ENCODE data around the gene KRT13. TPM values are rescaled to one million over a fixed set of nuclear protein-coding genes. Genes with fewer than 3 reads are reported as not detected.

The KRT13 gene
- total and polyA plus RNA-seq, 2 donors (not counting 3 experiments of a cell fraction or from before 2014, with no cell fraction given): not detected

GRCh38 chr17:41456204-41456603 lies 49.2 kb downstream of the KRT13 start:
- no TSS peak for BruUV-seq (replicated peaks)
- H3K36me3 ChIP-seq (ENCODE audit: control insufficient read depth in 2 of 2, extremely low read depth in 1 of 2, insufficient read depth in 2 of 2, low read length in 2 of 2): no peaks in the 10 kb centered on the region
- ChIA-PET POLR2A (no interaction called here), CTCF (no interaction called here)
- no peak overlapping the region for H3K9ac ChIP-seq (replicated peaks; ENCODE audit: extremely low read depth, insufficient read depth, low read length)
- H3K9me3 ChIP-seq (replicated peaks; ENCODE audit: control insufficient read depth, insufficient read depth, low read length): no peaks in the 10 kb centered on the region
- H3K9me1 ChIP-seq (replicated peaks; ENCODE audit: control insufficient read depth, extremely low read depth, insufficient read depth, low read length): no peaks in the 10 kb centered on the region
- TF ChIP-seq POLR2A (IDR thresholded peaks at IDR 0.05; ENCODE audit: low read depth, low read length): no peak
- no peak for TF ChIP-seq MYC (IDR thresholded peaks at IDR 0.05; ENCODE audit: low read depth, low read length)
- H3K4me3 ChIP-seq (replicated peaks in 1 of 3; ENCODE audit: insufficient read depth in 1 of 3, low read depth in 1 of 3, low read length in 3 of 3): no peak overlapping the region
- H3K4me1 ChIP-seq (ENCODE audit: control insufficient read depth, extremely low read depth, insufficient read depth, low read length): no peaks in the 10 kb centered on the region
- intact Hi-C loops (cut with micrococcal nuclease) (no loop called here), dilution Hi-C loops (cut with MboI; ENCODE audit: extremely low pct_ligation_motif_present, low sequenced_read_pairs) (no loop called here)
- H3K27me3 ChIP-seq (ENCODE audit: control insufficient read depth in 2 of 2, insufficient read depth in 2 of 2, low read length in 2 of 2): peaks cover 2 to 5% of the 10 kb centered on the region in 2 experiments
- H3K4me2 ChIP-seq (ENCODE audit: insufficient read depth, low read length): no peak overlapping the region
- no peak for FAIRE-seq
- no peaks in the 10 kb centered on the region for H4K20me1 ChIP-seq (replicated peaks; ENCODE audit: control insufficient read depth, extremely low read depth, insufficient read depth, low read length)
- H2AFZ ChIP-seq (ENCODE audit: low read depth, low read length): no peak overlapping the region
- no peaks in the 10 kb centered on the region for H3K79me2 ChIP-seq (ENCODE audit: control insufficient read depth, insufficient read depth, low read length)
- no peak overlapping the region for H3K27ac ChIP-seq (ENCODE audit: insufficient read depth, low read depth, low read length)
- no peak for DNase-seq (ENCODE audit: low read depth, low spot score)

GRCh38 chr17:41455236-41455635 lies 50.2 kb downstream of the KRT13 start:
- no TSS peak for BruUV-seq (replicated peaks)
- no peak overlapping the region for H3K4me3 ChIP-seq (replicated peaks in 1 of 3; ENCODE audit: insufficient read depth in 1 of 3, low read depth in 1 of 3, low read length in 3 of 3)
- no peaks in the 10 kb centered on the region for H3K9me3 ChIP-seq (replicated peaks; ENCODE audit: control insufficient read depth, insufficient read depth, low read length)
- no peak overlapping the region for H3K9ac ChIP-seq (replicated peaks; ENCODE audit: extremely low read depth, insufficient read depth, low read length)
- H2AFZ ChIP-seq (ENCODE audit: low read depth, low read length): no peak overlapping the region
- POLR2A ChIA-PET: no interaction called here
- dilution Hi-C loops (cut with MboI; ENCODE audit: extremely low pct_ligation_motif_present, low sequenced_read_pairs): no loop called here
- TF ChIP-seq GATA2 (IDR thresholded peaks at IDR 0.05; ENCODE audit: insufficient read depth, insufficient read length, low read depth, low read length) (no peak), MAX (IDR thresholded peaks at IDR 0.05; ENCODE audit: insufficient read depth, insufficient read length) (no peak)
- no peak overlapping the region for H3K27ac ChIP-seq (ENCODE audit: insufficient read depth, low read depth, low read length)
- no peaks in the 10 kb centered on the region for H3K4me1 ChIP-seq (ENCODE audit: control insufficient read depth, extremely low read depth, insufficient read depth, low read length)
- no peaks in the 10 kb centered on the region for H3K36me3 ChIP-seq (ENCODE audit: control insufficient read depth in 2 of 2, extremely low read depth in 1 of 2, insufficient read depth in 2 of 2, low read length in 2 of 2)
- no peaks in the 10 kb centered on the region for H4K20me1 ChIP-seq (replicated peaks; ENCODE audit: control insufficient read depth, extremely low read depth, insufficient read depth, low read length)
- no peak for DNase-seq (ENCODE audit: low read depth, low spot score)
- intact Hi-C loops (cut with micrococcal nuclease): no loop called here
- peaks cover 2 to 5% of the 10 kb centered on the region in 2 experiments for H3K27me3 ChIP-seq (ENCODE audit: control insufficient read depth in 2 of 2, insufficient read depth in 2 of 2, low read length in 2 of 2)
- H3K79me2 ChIP-seq (ENCODE audit: control insufficient read depth, insufficient read depth, low read length): no peaks in the 10 kb centered on the region
- H3K4me2 ChIP-seq (ENCODE audit: insufficient read depth, low read length): no peak overlapping the region
- CTCF ChIA-PET: interaction anchor here (4.4 kb wide), 1 partner anchor 94 kb away, joined by 22 read pairs; no protein-coding TSS in a partner anchor
- no peaks in the 10 kb centered on the region for H3K9me1 ChIP-seq (replicated peaks; ENCODE audit: control insufficient read depth, extremely low read depth, insufficient read depth, low read length)
- FAIRE-seq: no peak
